Adrenal gland (tissue), 5 donors: ENCODE data around the gene C10orf105.

ENCODE experiments used
- CTCF ChIP-seq, 6 experiments: fragments of 450-650 bp in 4 of 6; fragments of 200-600 bp in 2 of 6; sonication (generic) in 1 of 6; IDR thresholded peaks; 1 replicate in 5 of 6; 2 replicates in 1 of 6; pipeline versions ENCODE4 v1.5.1 to v1.8.0; 2016 to 2021; ENCODE audit warnings: antibody characterized with exemption in 6 of 6, mild to moderate bottlenecking in 2 of 6, moderate library complexity in 1 of 6
- POLR2A ChIP-seq, 2 donors: fragments of 450-650 bp; IDR thresholded peaks; one replicate each; pipeline ENCODE4 v1.6.1; 2017; ENCODE audit warnings: antibody characterized with exemption in 2 of 2, mild to moderate bottlenecking in 2 of 2, moderate library complexity in 1 of 2
- donor health status: DM: no; HTN: no; CAD: no.

- no peak for TF ChIP-seq CTCF (IDR thresholded peaks at IDR 0.05)
- no peak for TF ChIP-seq POLR2A (IDR thresholded peaks at IDR 0.05)
Observed at GRCh38 chr10:71726580-71727104, 7.1 kb upstream of the C10orf105 start.
